ENCODE measurements around the gene FUT8. TPM values are rescaled to one million over a fixed set of nuclear protein-coding genes. Genes with fewer than 3 reads are reported as not detected.

The FUT8 gene
- total and polyA plus RNA-seq, 2 of the 8 experiments (the other 6 are each of a cell fraction or from before 2014, with no cell fraction given) = 10.5 to 25.1 TPM

DNA sequence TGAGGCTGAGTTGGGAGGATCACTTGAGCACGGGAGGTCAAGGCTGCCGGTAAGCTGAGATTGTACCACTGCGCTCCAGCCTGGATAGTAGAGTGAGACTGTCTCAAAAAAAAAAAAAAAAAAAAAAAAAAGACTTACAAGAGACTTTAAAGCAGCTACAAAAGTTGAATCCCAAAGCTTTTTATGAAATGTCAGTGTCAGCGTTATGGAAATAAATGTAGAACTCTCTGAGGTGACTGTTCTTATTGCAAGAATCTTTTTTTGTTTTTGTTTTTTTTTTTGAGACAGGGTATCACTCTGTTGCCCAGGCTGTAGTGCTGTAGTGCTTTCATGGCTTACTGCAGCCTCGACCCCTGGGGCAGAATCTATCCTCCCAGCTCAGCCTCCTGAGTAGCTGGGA, 17.2 kb downstream of the FUT8 start:
- ChIA-PET POLR2A (ENCODE audit: partially characterized antibody) (no interaction called here), CTCF (ENCODE audit: partially characterized antibody) (interaction anchor here (0.6 to 2.1 kb wide), 3 partner anchors 14 to 40 kb away, joined by 3 to 7 read pairs (median 4); no protein-coding TSS in a partner anchor)
- Histone ChIP-seq H4K91ac (replicated peaks; ENCODE audit: insufficient read length, low read length) (no peak overlapping the region), H3K79me2 (ENCODE audit: control insufficient read depth in 1 of 2, insufficient read depth in 2 of 2, low read length in 2 of 2) (peaks cover 0 to 18% of the 10 kb centered on the region in 2 experiments; a peak in 1 of 4 replicates), H4K20me1 (replicated peaks in 1 of 2; ENCODE audit: control insufficient read depth in 1 of 2, insufficient read depth in 2 of 2, low read length in 2 of 2) (no peaks in the 10 kb centered on the region), H4K5ac (ENCODE audit: insufficient read length, low read depth, low read length) (no peak overlapping the region), H3K4me1 (replicated peaks in 1 of 4; ENCODE audit: control insufficient read depth in 3 of 4, insufficient read depth in 4 of 4, low read length in 3 of 4) (peaks cover 0 to 4% (median under 1%) of the 10 kb centered on the region in 4 experiments; a peak in 2 of 7 replicates), H2BK120ac (replicated peaks; ENCODE audit: low read depth, low read length) (no peak overlapping the region), H4K8ac (ENCODE audit: extremely low read depth, insufficient read depth, low read length) (no peak overlapping the region), H3K79me1 (ENCODE audit: low read depth, low read length) (no peaks in the 10 kb centered on the region), H3K4me3 (ENCODE audit: extremely low read depth in 1 of 4, insufficient read depth in 2 of 4, low read depth in 3 of 4, low read length in 4 of 4) (no peak overlapping the region), H2AFZ (ENCODE audit: low read length) (no peak overlapping the region), H3K9ac (replicated peaks in 1 of 4; ENCODE audit: extremely low read depth in 1 of 4, low read depth in 3 of 4, low read length in 3 of 4) (no peak overlapping the region), H3K18ac (ENCODE audit: extremely low read depth, low read length) (no peak overlapping the region), H2BK15ac (ENCODE audit: low read length) (no peak overlapping the region), H2AK5ac (ENCODE audit: low read depth, low read length) (no peak overlapping the region), H2BK5ac (ENCODE audit: low read depth, low read length) (no peak overlapping the region), H2BK20ac (ENCODE audit: low read length) (no peak overlapping the region), H3K23me2 (ENCODE audit: low read depth, low read length) (no peaks in the 10 kb centered on the region), H3K14ac (ENCODE audit: insufficient read length) (no peak overlapping the region), H3K4me2 (ENCODE audit: insufficient read depth in 1 of 2, low read depth in 2 of 2, low read length in 2 of 2) (no peak overlapping the region), H3K27ac (ENCODE audit: low read depth, low read length) (no peak overlapping the region), H3K9me3 (ENCODE audit: insufficient read depth in 2 of 2, low read depth in 1 of 2, low read length in 1 of 2) (no peaks in the 10 kb centered on the region), H3K4ac (replicated peaks; ENCODE audit: insufficient read length, low read depth, low read length) (no peak overlapping the region), H2BK12ac (ENCODE audit: low read depth, low read length) (no peak overlapping the region), H3K56ac (replicated peaks; ENCODE audit: insufficient read length, low read depth, low read length) (no peak overlapping the region), H3K27me3 (replicated peaks in 1 of 4; ENCODE audit: control insufficient read depth in 3 of 4, extremely low read depth in 1 of 4, insufficient read depth in 3 of 4, low read length in 3 of 4) (no peaks in the 10 kb centered on the region), H3K23ac (ENCODE audit: insufficient read length) (no peak overlapping the region), H3K36me3 (ENCODE audit: control insufficient read depth in 2 of 4, insufficient read depth in 4 of 4, low read length in 3 of 4) (no peaks in the 10 kb centered on the region)
- 94% methylated on average over 5 of the region's 5 CpGs; no CpG with 5 or more reads in 1 of the 2 experiments for WGBS, 2 experiments (ENCODE audit: extremely low coverage in 1 of 2, insufficient coverage in 1 of 2, insufficient read length in 1 of 2, insufficient replicate concordance in 2 of 2, low coverage in 1 of 2, low lambda C conversion rate in 2 of 2, missing lambda C conversion rate in 1 of 2)
- DNase-seq (ENCODE audit: low read depth in 1 of 2, low spot score in 2 of 2) (no peak), FAIRE-seq (no peak)
- no peak for TF ChIP-seq SAP30 (IDR thresholded peaks at IDR 0.05; ENCODE audit: insufficient read depth, insufficient replicate concordance, low read length)

Data from H1 (cell line).